Activated B cell treated with CpG ODN at 0.5 μM for 24 hours (primary cell): ENCODE data around the gene NPDC1. TPM values are rescaled to one million over a fixed set of nuclear protein-coding genes. Genes with fewer than 3 reads are reported as not detected.

Source experiments
- ATAC-seq: fragments of 200-7000 bp; cut with Tn5 transposase; one replicate; pipeline ENCODE4 v1.10.0; 2021; ENCODE audit warnings: low read depth, mild to moderate bottlenecking, moderate library complexity
- CTCF ChIA-PET: fragments of 350-600 bp; sonication (Branson Sonifier 250); formaldehyde crosslinking; loops from one replicate; lab custom pipeline; 2021; ENCODE audit warnings: antibody characterized with exemption; lab: Charles Lee
- POLR2A ChIA-PET: fragments of 350-600 bp; sonication (Branson Sonifier 250); formaldehyde crosslinking; loops from one replicate; lab custom pipeline; 2021; ENCODE audit warnings: antibody characterized with exemption; lab: Charles Lee
- DNase-seq: peaks from one replicate; pipeline ENCODE4 v3.0.0; 2022
- H3K27ac Mint-ChIP-seq: one replicate; pipeline ENCODE4 v1.8.0; 2020; ENCODE audit warnings: mixed read lengths
- H3K27me3 Mint-ChIP-seq: one replicate; pipeline ENCODE4 v1.8.0; 2021; ENCODE audit warnings: mixed read lengths
- H3K36me3 Mint-ChIP-seq: one replicate; pipeline ENCODE4 v1.8.0; 2021; ENCODE audit warnings: low read depth, mixed read lengths
- H3K4me1 Mint-ChIP-seq: one replicate; pipeline ENCODE4 v1.8.0; 2021; ENCODE audit warnings: mixed read lengths
- H3K4me3 Mint-ChIP-seq: one replicate; pipeline ENCODE4 v1.8.0; 2020; ENCODE audit warnings: mild to moderate bottlenecking, mixed read lengths
- H3K9me3 Mint-ChIP-seq: one replicate; pipeline ENCODE4 v1.8.0; 2020; ENCODE audit warnings: mixed read lengths
- intact Hi-C: fragments of 100-400 bp; cut with micrococcal nuclease; formaldehyde crosslinking; loops from one replicate; pipeline ENCODE4 v1.15.1; 2024
- total RNA-seq: library from RNA; stranded (reverse); gene quantifications from 2 replicates; pipeline ENCODE4 v1.2.3, GENCODE V29; 2022
- TF ChIP-seq, protein P1 (sequence below): fragments of 200-600 bp; IDR thresholded peaks from one replicate; pipeline ENCODE4 v1.8.0; 2022; ENCODE audit warnings: antibody characterized with exemption, mild to moderate bottlenecking

Gene NPDC1
- total RNA-seq, 1 donor from 2014 or later: 0.18 TPM

- Mint-ChIP-seq H3K4me3 (peak within 1 kb of the TSS; percentile 93), H3K36me3 (peaks cover 31% of the 10 kb centered on the region), H3K27ac (peak within 1 kb of the TSS; percentile 97), H3K27me3 (no peaks in the 10 kb centered on the region), H3K4me1 (peaks cover 49% of the 10 kb centered on the region), H3K9me3 (no peaks in the 10 kb centered on the region)
- TF ChIP-seq, protein P1, sequence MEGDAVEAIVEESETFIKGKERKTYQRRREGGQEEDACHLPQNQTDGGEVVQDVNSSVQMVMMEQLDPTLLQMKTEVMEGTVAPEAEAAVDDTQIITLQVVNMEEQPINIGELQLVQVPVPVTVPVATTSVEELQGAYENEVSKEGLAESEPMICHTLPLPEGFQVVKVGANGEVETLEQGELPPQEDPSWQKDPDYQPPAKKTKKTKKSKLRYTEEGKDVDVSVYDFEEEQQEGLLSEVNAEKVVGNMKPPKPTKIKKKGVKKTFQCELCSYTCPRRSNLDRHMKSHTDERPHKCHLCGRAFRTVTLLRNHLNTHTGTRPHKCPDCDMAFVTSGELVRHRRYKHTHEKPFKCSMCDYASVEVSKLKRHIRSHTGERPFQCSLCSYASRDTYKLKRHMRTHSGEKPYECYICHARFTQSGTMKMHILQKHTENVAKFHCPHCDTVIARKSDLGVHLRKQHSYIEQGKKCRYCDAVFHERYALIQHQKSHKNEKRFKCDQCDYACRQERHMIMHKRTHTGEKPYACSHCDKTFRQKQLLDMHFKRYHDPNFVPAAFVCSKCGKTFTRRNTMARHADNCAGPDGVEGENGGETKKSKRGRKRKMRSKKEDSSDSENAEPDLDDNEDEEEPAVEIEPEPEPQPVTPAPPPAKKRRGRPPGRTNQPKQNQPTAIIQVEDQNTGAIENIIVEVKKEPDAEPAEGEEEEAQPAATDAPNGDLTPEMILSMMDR: no peak
- ATAC-seq (peak; percentile 77), DNase-seq (peak; percentile 98)
- ChIA-PET POLR2A (interaction anchor here (0.6 to 2.8 kb wide), 37 partner anchors 9 to 345 kb away, joined by 3 to 40 read pairs (median 4); partner anchors contain the start of genes ANAPC2, DPP7, EXD3 and FUT7), CTCF (interaction anchor here (0.8 to 2.1 kb wide), 10 partner anchors 9 to 345 kb away, joined by 3 to 7 read pairs (median 4); partner anchors contain the start of genes ANAPC2, SAPCD2 and SSNA1)
- intact Hi-C loops: loop anchor here (1.0 to 5.0 kb wide), 8 partner anchors 9 to 466 kb away; partner anchors contain the start of genes DPP7, EXD3, MRPL41 and NOXA1
Observed at GRCh38 chr9:137086531-137087408, 40.8 kb upstream of the NPDC1 start, which contains the start of gene MAN1B1. Gene MAN1B1 (plus strand): TSS chr9:137086985. CDS start chr9:137087000, 15 bp downstream.

- H3K27ac Mint-ChIP-seq: peak overlapping the region; percentile 97
- POLR2A ChIA-PET: interaction anchor here (0.6 to 2.8 kb wide), 36 partner anchors 9 to 345 kb away, joined by 3 to 40 read pairs (median 4); partner anchors contain the start of genes ANAPC2, DPP7, FUT7 and LCN8
- intact Hi-C loops: loop anchor here (1.0 to 5.0 kb wide), 6 partner anchors 9 to 466 kb away; partner anchors contain the start of genes EXD3, MRPL41, NOXA1 and PNPLA7
- H3K36me3 Mint-ChIP-seq: peaks cover 35% of the 10 kb centered on the region
- H3K27me3 Mint-ChIP-seq: no peaks in the 10 kb centered on the region
- CTCF ChIA-PET: interaction anchor here (0.8 to 2.1 kb wide), 5 partner anchors 10 to 151 kb away, joined by 3 to 7 read pairs (median 5); partner anchors contain the start of genes ANAPC2 and SSNA1
- ATAC-seq (no peak), DNase-seq (peak; percentile 48)
- peaks cover 51% of the 10 kb centered on the region for H3K4me1 Mint-ChIP-seq
- TF ChIP-seq, protein P1: no peak
- H3K4me3 Mint-ChIP-seq: peak overlapping the region; percentile 93
- no peaks in the 10 kb centered on the region for H3K9me3 Mint-ChIP-seq
Observed at GRCh38 chr9:137085920-137086530, 40.0 kb upstream of the NPDC1 start.

- TF ChIP-seq, protein P1: no peak
- intact Hi-C loops: no loop called here
- ChIA-PET POLR2A (interaction anchor here (0.6 to 2.8 kb wide), 9 partner anchors 7 to 232 kb away, joined by 3 to 34 read pairs (median 5); partner anchors contain the start of genes MAMDC4, SAPCD2, TUBB4B and UAP1L1), CTCF (interaction anchor here (0.8 kb wide), 1 partner anchor 38 kb away, joined by 3 read pairs; no protein-coding TSS in a partner anchor)
- Mint-ChIP-seq H3K4me1 (peaks cover 54% of the 10 kb centered on the region), H3K27ac (peak overlapping the region; percentile 87), H3K9me3 (no peaks in the 10 kb centered on the region), H3K36me3 (peaks cover 34% of the 10 kb centered on the region), H3K4me3 (no peak overlapping the region), H3K27me3 (no peaks in the 10 kb centered on the region)
- DNase-seq (no peak), ATAC-seq (no peak)
Observed at GRCh38 chr9:137084526-137084925, 38.5 kb upstream of the NPDC1 start.

DNA sequence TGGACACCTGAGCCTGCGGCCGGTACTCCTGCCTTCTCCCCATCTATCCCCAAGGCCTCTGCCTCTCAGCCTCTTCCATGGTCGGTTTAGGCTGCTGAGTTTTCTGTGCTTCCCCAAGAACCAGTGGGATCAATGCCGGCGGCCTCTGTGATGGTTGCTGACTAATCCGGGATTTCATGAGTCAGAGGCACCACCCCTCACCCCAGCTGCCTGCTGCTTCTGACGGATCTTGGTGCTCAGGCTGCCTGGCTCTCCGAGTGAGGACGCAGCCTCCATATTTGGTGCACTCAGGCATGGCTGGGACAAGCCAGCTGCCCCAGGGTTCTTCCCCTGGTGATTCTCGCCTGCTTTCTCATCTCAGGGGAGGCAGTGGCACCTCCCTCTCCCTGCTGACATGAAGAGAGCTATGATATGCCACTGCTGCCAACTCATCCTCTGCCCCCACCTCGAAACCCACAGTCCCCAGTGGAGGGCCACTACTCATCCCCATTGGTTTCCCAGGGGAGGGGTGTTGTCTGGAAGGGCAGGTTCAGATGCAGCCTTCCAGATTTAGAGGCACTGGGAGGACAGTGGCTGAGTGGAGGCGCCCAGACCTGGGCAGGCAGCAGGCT is 37.5 kb upstream of the NPDC1 start:
- CTCF ChIA-PET: interaction anchor here (0.8 to 1.4 kb wide), 2 partner anchors 16 to 37 kb away, joined by 3 to 8 read pairs; no protein-coding TSS in a partner anchor

More for the DNA sequence above, 37.5 kb upstream of the NPDC1 start:
- peak; percentile 30 for ATAC-seq
- Mint-ChIP-seq H3K9me3 (no peaks in the 10 kb centered on the region), H3K4me3 (peak overlapping the region; percentile 71), H3K27me3 (no peaks in the 10 kb centered on the region), H3K4me1 (peaks cover 48% of the 10 kb centered on the region), H3K27ac (peak overlapping the region; percentile 87), H3K36me3 (peaks cover 28% of the 10 kb centered on the region)
- DNase-seq: peak; percentile 51
- POLR2A ChIA-PET: interaction anchor here (0.8 to 2.7 kb wide), 6 partner anchors 9 to 157 kb away, joined by 3 to 34 read pairs (median 5); partner anchors contain the start of genes FBXW5, FUT7, SAPCD2 and TUBB4B
- TF ChIP-seq, protein P1: no peak
- intact Hi-C loops: loop anchor here (1.0 kb wide), 1 partner anchor 13 kb away; the partner anchor contains the start of gene SAPCD2
